ENCODE data around the gene CAD.

The CAD gene

GRCh38 chr2:27198627-27199026 lies 18.5 kb upstream of the CAD start:
- DNase-seq (ENCODE audit: low spot score) (no peak), FAIRE-seq (no peak)

GRCh38 chr2:27199241-27199640 lies 17.9 kb upstream of the CAD start:
- FAIRE-seq, result no peak
- DNase-seq (ENCODE audit: low spot score), result no peak

GRCh38 chr2:27201675-27202074 lies 15.5 kb upstream of the CAD start:
- DNase-seq (ENCODE audit: low spot score) (no peak), FAIRE-seq (no peak)

- FAIRE-seq (no peak), DNase-seq (ENCODE audit: low spot score) (no peak)
These were observed 14.3 kb upstream of the CAD start for GRCh38 chr2:27202854-27203253.

- no peak for DNase-seq (ENCODE audit: low spot score)
- FAIRE-seq, result no peak
These were observed 13.4 kb upstream of the CAD start for GRCh38 chr2:27203741-27204140.

GRCh38 chr2:27204566-27204965 lies 12.6 kb upstream of the CAD start:
- FAIRE-seq (no peak), DNase-seq (ENCODE audit: low spot score) (no peak)

GRCh38 chr2:27205206-27205605 lies 12.0 kb upstream of the CAD start:
- no peak for DNase-seq (ENCODE audit: low spot score)
- no peak for FAIRE-seq

- FAIRE-seq, result no peak
- no peak for DNase-seq (ENCODE audit: low spot score)
These were observed 10.8 kb upstream of the CAD start for GRCh38 chr2:27206346-27206745.

GRCh38 chr2:27208486-27209050 lies 8.6 kb upstream of the CAD start:
- FAIRE-seq (no peak), DNase-seq (ENCODE audit: low spot score) (no peak)

- DNase-seq (ENCODE audit: low spot score) (no peak), FAIRE-seq (no peak)
These were observed 7.4 kb upstream of the CAD start for GRCh38 chr2:27209621-27210401.

- no peak for DNase-seq (ENCODE audit: low spot score)
- FAIRE-seq, result peak; percentile 9
These were observed 5.8 kb upstream of the CAD start for GRCh38 chr2:27211241-27211942.

- DNase-seq (ENCODE audit: low spot score) (peak; percentile 98), FAIRE-seq (peak; percentile 59)
These were observed 5.1 kb upstream of the CAD start, which contains the start of the genes ATRAID and SLC5A6 for GRCh38 chr2:27211943-27212625. TSS of gene ATRAID (plus strand) at chr2:27212041. CDS start at chr2:27212369, 328 bp downstream. TSS of gene SLC5A6 (minus strand) at chr2:27212268. CDS start at chr2:27207650, 4,618 bp downstream.

- peak; percentile 36 for DNase-seq (ENCODE audit: low spot score)
- no peak for FAIRE-seq
These were observed 4.3 kb upstream of the CAD start for GRCh38 chr2:27212626-27213471.

- DNase-seq (ENCODE audit: low spot score) (no peak), FAIRE-seq (no peak)
These were observed 2.2 kb upstream of the CAD start for GRCh38 chr2:27214941-27215340.

GRCh38 chr2:27216416-27217137 lies 592 bp upstream of the CAD start:
- no peak for DNase-seq (ENCODE audit: low spot score)
- FAIRE-seq, result no peak

- no peak for FAIRE-seq
- no peak for DNase-seq (ENCODE audit: low spot score)
These were observed 1.4 kb downstream of the CAD start for GRCh38 chr2:27218614-27219013.

- DNase-seq (ENCODE audit: low spot score) (no peak), FAIRE-seq (no peak)
These were observed 1.9 kb downstream of the CAD start for GRCh38 chr2:27219091-27219490.

- FAIRE-seq (no peak), DNase-seq (ENCODE audit: low spot score) (no peak)
These were observed 2.9 kb downstream of the CAD start for GRCh38 chr2:27220091-27220490.

GRCh38 chr2:27221166-27221565 lies 4.0 kb downstream of the CAD start:
- DNase-seq (ENCODE audit: low spot score) (no peak), FAIRE-seq (no peak)

- no peak for FAIRE-seq
These were observed 5.2 kb downstream of the CAD start for GRCh38 chr2:27222407-27222806.

More at GRCh38 chr2:27222407-27222806, 5.2 kb downstream of the CAD start:
- no peak for DNase-seq (ENCODE audit: low spot score)

Measured in urothelium cell line (cell line).